HUES48 (cell line): ENCODE measurements around the gene ALG13.
"Not testable (repeated sequence)": the region's sequence is repeated elsewhere in the genome, so short reads cannot be mapped to it uniquely, and the experiment has no call there.

ENCODE experiments used
- H3K27ac ChIP-seq: one replicate; pipeline ENCODE4 v1.7.0; 2013; ENCODE audit warnings: low read depth, low read length, inconsistent platforms
- H3K27me3 ChIP-seq: 2 replicates; pipeline ENCODE4 v1.6.1; 2013; ENCODE audit warnings: mild to moderate bottlenecking, low read length; ENCODE audit not compliant: control insufficient read depth, insufficient read depth
- H3K36me3 ChIP-seq: 2 replicates; pipeline ENCODE4 v1.6.1; 2013; ENCODE audit warnings: low read length; ENCODE audit not compliant: control insufficient read depth, insufficient read depth
- H3K4me1 ChIP-seq: 2 replicates; pipeline ENCODE4 v1.6.1; 2013; ENCODE audit warnings: mild to moderate bottlenecking, low read length; ENCODE audit not compliant: control insufficient read depth, insufficient read depth
- H3K4me3 ChIP-seq: 2 replicates; pipeline ENCODE4 v1.5.1; 2013; ENCODE audit warnings: mild to moderate bottlenecking, low read depth, low read length
- H3K9ac ChIP-seq: 2 replicates; pipeline ENCODE4 v1.6.1; 2013; ENCODE audit warnings: mild to moderate bottlenecking, low read depth, low read length, moderate library complexity
- H3K9me3 ChIP-seq: 2 replicates; pipeline ENCODE4 v1.6.1; 2013; ENCODE audit warnings: low read length; ENCODE audit not compliant: control insufficient read depth, insufficient read depth

Gene ALG13

DNA sequence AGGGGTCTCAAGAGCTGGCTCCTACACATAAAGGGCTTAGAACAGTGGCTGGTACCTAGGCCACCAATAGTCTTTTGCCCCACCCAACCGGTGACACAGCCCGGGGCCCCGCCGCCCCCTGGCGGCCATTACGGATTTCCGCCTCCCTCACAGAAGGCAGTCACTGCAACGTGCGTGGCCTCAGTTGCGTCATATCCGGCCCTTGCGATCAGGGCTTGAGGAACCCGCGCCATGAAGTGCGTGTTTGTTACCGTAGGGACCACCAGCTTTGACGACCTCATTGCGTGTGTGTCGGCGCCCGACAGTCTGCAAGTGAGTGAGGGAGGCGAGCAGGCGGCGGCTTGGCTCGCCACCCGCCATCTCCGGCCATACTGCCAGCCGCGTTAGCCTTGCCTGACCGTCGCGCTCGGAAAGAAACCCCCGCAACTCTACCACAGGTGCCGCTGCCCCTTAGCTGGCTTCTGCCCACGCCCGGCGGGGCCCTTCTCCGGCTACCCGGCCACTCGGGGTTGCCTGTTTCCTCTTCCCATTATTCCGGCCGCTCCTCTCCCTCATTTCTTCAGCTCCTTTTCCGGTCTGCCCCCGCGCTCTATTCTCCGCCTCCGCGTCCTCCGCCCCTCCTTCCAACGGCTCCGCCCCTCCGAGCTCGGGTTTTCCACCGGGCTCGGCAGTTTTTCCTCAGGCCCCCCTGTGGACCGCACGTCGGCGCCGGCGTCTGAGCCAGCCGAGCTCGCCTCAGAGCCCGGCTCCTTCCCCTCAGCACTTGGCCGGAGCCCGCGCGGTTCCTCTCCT lies at the start of gene ALG13:
ALG13 (plus strand) TSS at position 183 of the 792 bp plus-strand sequence; CDS start at position 232, 49 bp downstream.
- Histone ChIP-seq H3K9me3 (no peaks in the 10 kb centered on the region), H3K4me1 (peaks cover 12% of the 10 kb centered on the region), H3K27ac (peak within 1 kb of the TSS; percentile 99), H3K36me3 (peaks cover 36% of the 10 kb centered on the region), H3K27me3 (no peaks in the 10 kb centered on the region), H3K9ac (peak within 1 kb of the TSS; percentile 100), H3K4me3 (peak within 1 kb of the TSS; percentile 98)

DNA sequence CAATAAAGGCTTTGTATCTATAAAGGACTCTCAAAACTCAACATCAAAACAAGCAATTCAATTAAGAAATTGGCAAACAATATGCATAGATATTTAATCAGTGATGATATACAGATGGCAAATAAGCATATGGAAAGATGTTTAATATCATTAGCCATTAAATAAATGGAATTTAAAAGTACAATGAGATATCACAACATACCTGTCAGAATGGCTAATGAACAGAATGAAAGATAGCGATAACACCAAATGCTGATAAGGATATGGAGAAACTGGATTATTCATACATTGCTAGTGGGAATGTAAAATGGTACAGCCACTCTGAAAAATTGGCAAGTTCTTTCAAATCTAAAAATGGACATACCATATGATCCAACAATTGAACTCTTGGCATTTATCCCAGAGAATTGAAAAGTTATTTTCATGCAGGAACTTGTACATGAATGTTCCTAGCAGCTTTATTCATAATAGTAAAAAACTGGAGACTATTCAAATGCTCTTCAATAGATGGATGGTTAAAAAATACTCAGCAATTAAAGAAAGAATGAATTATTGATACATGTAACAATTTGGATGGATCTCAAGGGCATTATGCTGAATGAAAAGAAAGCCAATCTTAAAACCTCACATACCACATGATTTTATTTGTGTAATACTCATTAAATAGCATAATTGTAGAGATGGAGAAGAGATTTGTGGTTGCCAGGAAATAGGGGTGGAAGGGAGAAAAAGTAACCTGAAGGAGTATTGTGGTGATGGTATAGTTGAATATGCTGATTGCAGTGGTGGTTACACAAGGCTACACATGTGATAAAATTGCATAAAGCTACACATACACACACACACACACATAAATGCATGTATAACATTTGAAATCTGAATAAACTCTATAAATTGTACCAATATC lies 45.9 kb upstream of the ALG13 start:
- Histone ChIP-seq H3K9me3 (no peaks in the 10 kb centered on the region), H3K4me3 (no peak overlapping the region), H3K27me3 (peaks cover 3% of the 10 kb centered on the region; the same call in 1 of the 2 replicates), H3K27ac (no peak overlapping the region), H3K4me1 (no peaks in the 10 kb centered on the region), H3K36me3 (no peaks in the 10 kb centered on the region), H3K9ac (no peak overlapping the region)

DNA sequence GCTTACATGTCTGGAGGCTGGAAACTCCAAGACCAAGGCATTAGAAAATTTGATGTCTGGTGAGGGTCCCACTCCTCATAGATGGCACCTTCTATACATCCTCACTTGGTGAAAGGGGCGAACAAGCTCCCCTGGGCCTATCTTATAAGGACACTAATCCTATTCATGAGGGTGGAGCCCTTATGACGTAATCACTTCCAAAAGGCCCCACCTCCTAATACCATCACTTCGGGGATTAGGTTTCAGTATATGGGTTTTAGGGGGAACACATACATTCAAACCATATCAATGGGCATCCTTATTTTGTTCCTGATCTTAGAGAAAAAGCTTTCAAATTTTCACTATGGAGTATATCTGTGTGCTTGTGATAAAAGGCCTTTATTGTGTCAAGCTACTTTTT lies 39.0 kb upstream of the ALG13 start:
- H3K4me3 ChIP-seq, result no peak overlapping the region
- H3K27me3 ChIP-seq, result no peaks in the 10 kb centered on the region; the same call in 1 of the 2 replicates
- H3K36me3 ChIP-seq, result no peaks in the 10 kb centered on the region
- H3K27ac ChIP-seq, result no peak overlapping the region
- no peaks in the 10 kb centered on the region for H3K9me3 ChIP-seq
- no peaks in the 10 kb centered on the region for H3K4me1 ChIP-seq
- no peak overlapping the region for H3K9ac ChIP-seq

DNA sequence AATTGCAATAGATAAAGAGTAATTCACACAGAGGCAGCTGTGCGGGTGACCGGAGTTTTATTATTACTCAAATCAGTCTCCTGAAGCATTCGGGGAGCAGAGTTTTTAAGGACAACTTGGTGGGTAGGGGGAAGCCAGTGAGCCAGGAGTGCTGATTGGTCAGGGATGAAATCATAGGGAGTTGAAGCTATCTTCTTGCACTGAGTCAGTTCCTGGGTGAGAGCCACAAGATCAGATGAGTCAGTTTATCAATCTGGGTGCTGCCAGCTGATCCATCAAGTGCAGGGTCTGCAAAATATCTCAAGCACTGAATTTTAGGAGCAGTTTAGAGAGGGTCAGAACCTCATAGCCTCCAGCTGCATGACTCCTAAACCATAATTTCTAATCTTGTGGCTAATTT lies 35.8 kb upstream of the ALG13 start:
- not testable (repeated sequence) for H3K4me1 ChIP-seq, H3K36me3 ChIP-seq, H3K27me3 ChIP-seq, H3K27ac ChIP-seq, H3K9ac ChIP-seq, H3K9me3 ChIP-seq, H3K4me3 ChIP-seq

DNA sequence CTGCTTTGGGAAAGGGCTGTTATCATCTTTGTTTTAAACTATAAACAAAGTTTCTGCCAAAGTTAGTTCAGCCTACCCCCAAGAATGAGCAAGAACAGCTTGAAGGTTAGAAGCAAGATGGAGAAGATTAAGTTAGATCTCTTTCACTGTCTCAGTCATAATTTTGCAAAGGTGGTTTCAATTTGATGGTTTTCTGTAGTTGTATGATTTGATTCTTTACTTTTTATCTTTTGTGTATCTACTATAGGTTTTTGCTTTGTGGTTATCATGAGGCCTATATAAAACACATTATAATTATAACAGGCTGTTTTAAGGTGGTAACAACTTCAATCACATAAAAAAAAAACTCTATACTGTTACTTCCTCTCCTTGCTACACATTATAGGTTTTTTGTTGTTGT lies 35.4 kb upstream of the ALG13 start:
- Histone ChIP-seq H3K4me3 (no peak overlapping the region), H3K27ac (no peak overlapping the region), H3K4me1 (no peaks in the 10 kb centered on the region), H3K9me3 (no peaks in the 10 kb centered on the region), H3K9ac (no peak overlapping the region), H3K36me3 (no peaks in the 10 kb centered on the region), H3K27me3 (no peaks in the 10 kb centered on the region; the same call in 1 of the 2 replicates)

DNA sequence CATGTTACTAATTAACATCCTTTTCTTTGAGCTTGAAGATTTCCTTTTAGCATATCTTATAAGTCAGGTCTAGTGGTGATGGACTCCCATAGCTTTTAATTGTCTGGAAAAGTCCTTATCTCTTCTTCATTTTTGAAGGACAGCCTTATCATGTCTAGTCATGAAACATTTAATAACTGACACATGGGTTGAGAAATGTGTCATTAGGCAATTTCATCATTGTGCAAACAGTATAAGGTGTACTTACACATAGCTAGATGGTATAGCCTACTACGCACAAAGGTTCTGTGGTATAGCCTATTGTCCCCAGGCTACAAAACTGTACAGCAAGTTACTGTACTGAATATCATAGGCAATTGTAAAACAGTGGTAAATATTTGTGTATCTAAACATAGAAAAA lies 34.5 kb upstream of the ALG13 start:
- H3K36me3 ChIP-seq, result no peaks in the 10 kb centered on the region
- H3K27ac ChIP-seq, result no peak overlapping the region
- H3K27me3 ChIP-seq, result no peaks in the 10 kb centered on the region; the same call in 1 of the 2 replicates
- no peak overlapping the region for H3K9ac ChIP-seq
- no peaks in the 10 kb centered on the region for H3K9me3 ChIP-seq
- no peaks in the 10 kb centered on the region for H3K4me1 ChIP-seq
- H3K4me3 ChIP-seq, result no peak overlapping the region

DNA sequence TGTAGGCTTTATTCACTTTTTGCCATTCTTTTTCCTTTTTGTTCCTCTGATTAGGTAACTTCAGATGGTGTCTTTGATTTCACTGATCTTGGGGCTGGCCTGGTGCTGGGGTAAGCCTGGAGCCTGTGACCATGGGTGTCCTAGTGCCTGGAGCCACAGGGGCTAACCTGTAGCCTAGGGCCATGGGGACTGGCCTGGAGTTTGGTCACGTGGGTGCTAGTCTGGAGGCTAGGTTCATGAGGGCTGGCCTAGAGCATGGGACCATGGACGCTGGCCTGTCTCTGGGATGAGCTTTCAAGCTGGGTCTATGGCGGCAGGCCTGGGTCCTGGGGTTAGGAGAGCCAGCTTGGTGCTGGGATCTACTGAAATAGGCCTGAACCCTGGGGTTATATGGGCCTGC lies 32.2 kb upstream of the ALG13 start:
- no peak overlapping the region for H3K4me3 ChIP-seq

DNA sequence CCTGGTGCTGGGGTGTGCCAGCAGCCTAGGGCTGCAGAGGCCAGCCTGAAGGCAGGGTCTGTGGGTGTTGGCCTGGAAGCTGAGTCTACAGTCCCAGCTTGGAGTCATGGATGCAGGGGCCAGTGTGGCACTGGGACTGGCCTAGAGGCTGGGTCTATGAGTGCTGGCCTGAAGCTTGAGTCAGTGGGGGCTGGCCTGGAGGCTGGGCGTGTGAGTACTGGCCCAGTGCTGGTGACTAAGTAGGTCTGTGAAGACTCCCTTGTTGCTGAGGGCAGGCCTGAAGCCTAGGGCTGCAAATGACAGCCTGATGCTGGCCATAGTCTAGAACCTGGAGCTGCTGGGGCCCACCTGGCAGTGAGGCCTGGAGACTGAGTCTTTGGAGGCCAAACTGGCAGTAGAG lies 31.3 kb upstream of the ALG13 start:
- no peaks in the 10 kb centered on the region for H3K4me1 ChIP-seq
- no peak overlapping the region for H3K27ac ChIP-seq
- H3K9me3 ChIP-seq, result no peaks in the 10 kb centered on the region
- no peaks in the 10 kb centered on the region for H3K27me3 ChIP-seq
- no peak overlapping the region for H3K9ac ChIP-seq
- H3K4me3 ChIP-seq, result no peak overlapping the region
- H3K36me3 ChIP-seq, result no peaks in the 10 kb centered on the region

More for the DNA sequence above, 32.2 kb upstream of the ALG13 start:
- H3K4me1 ChIP-seq, result no peaks in the 10 kb centered on the region
- H3K27me3 ChIP-seq, result no peaks in the 10 kb centered on the region
- no peaks in the 10 kb centered on the region for H3K36me3 ChIP-seq
- no peak overlapping the region for H3K9ac ChIP-seq
- no peak overlapping the region for H3K27ac ChIP-seq
- no peaks in the 10 kb centered on the region for H3K9me3 ChIP-seq

DNA sequence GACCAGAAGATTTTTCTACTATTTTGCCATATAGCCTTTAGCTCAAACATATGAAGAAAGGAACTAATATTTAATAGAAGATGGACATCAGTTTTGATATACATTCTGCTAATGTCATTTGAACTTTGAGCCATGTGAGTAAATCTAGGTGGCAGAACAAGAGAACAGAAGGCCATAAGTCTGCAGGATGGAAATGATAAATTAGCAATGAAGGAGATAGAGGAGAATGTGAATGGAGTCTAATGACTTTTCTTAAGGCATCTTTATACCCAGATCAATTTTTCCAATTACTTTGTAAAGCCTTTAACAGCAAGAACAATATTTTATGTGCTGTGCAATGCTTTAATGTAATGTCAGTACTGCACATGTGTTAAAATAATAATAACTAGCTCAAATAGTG lies 30.1 kb upstream of the ALG13 start:
- no peak overlapping the region for H3K9ac ChIP-seq
- H3K27me3 ChIP-seq, result no peaks in the 10 kb centered on the region
- no peaks in the 10 kb centered on the region for H3K4me1 ChIP-seq
- H3K9me3 ChIP-seq, result no peaks in the 10 kb centered on the region
- no peak overlapping the region for H3K4me3 ChIP-seq
- H3K36me3 ChIP-seq, result no peaks in the 10 kb centered on the region
- no peak overlapping the region for H3K27ac ChIP-seq

DNA sequence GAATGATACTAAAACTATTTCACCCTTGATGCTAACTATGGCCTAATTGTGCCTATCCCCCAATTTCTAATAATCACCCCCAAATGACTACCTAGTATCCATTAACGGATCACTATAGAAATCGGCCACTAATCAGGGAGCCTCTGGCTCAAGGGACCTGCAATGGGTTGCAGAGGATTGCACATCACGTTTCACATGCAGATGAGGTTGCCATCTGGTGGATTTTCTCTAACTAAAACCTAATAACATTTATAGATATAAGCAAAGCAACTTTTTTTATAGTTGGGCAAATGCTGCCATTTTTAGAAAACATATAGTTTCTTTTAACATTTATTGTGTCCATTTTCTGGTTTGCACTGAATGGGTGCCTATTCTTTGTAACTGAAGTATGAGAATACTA lies 28.3 kb upstream of the ALG13 start:
- Histone ChIP-seq H3K27me3 (no peaks in the 10 kb centered on the region), H3K27ac (no peak overlapping the region), H3K4me3 (no peak overlapping the region)

DNA sequence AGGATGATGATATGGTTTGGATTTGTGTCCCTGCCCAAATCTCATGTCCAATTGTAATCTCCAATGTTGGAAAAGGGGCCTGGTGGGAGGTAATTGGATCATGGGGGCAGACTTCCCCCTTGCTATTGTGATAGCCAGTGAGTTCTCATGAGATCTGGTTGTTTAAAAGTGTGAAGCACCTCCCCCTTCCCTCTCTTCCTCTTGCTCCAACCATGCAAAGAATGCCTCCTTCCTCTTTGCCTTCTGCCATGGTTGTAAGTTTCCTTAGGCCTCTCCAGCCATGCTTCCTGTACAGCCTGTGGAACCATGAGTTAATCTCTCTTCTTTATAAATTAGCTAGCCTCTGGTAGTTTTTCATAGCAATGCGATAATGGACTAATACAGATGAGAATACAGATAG lies 19.7 kb upstream of the ALG13 start:
- H3K9me3 ChIP-seq, result no peaks in the 10 kb centered on the region
- no peak overlapping the region for H3K27ac ChIP-seq
- H3K27me3 ChIP-seq, result no peaks in the 10 kb centered on the region; the same call in 1 of the 2 replicates
- H3K9ac ChIP-seq, result no peak overlapping the region
- H3K4me1 ChIP-seq, result no peaks in the 10 kb centered on the region
- H3K4me3 ChIP-seq, result no peak overlapping the region
- H3K36me3 ChIP-seq, result no peaks in the 10 kb centered on the region

More for the DNA sequence above, 28.3 kb upstream of the ALG13 start:
- Histone ChIP-seq H3K4me1 (no peaks in the 10 kb centered on the region), H3K9ac (no peak overlapping the region), H3K36me3 (no peaks in the 10 kb centered on the region), H3K9me3 (no peaks in the 10 kb centered on the region)
